Measurements from ENCODE around the gene FHOD3.

FHOD3 gene

DNA sequence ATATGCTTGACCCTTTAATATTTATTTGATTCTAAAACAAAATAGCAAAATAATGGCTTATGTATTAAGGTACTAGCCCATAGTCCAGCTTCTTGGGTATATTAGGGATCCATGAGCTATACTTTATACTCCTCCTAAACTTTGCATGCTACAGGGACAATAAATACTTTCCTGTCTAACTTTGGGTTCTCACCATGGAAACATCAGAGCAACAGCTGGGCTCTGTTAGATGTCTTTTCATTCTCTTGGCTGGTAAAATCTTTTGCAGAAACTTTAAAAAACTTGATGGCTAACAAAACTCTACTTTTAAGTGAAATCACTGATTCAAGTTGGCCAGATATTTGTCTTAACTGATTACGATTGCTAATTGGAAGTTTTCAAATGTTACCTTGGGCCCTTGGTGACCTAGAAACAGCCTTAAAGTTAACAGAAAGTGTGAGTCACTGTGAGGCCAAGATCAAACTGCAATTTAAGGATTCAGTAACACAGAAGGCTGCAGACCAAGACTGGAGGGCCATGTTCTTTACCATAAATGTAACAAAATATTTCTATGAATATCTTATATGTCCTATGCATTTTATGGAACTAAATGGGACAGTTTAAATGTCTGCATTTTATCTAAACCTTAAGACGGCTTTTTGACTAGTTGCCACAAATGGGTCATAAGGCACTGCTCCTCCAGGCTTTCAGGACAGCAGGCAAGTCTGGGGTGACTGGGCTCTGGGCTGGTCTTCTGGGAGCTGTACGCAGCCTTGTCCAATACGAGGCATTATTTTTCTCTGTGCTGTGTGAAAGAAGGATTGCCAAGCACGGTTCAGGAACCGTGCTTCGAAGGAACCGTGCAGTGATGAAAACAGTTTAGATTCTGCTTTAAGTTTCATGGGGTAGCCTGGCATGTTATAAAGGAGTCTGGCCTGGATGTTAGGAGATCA is 342.8 kb downstream of the FHOD3 start:
- TF ChIP-seq, protein P1, sequence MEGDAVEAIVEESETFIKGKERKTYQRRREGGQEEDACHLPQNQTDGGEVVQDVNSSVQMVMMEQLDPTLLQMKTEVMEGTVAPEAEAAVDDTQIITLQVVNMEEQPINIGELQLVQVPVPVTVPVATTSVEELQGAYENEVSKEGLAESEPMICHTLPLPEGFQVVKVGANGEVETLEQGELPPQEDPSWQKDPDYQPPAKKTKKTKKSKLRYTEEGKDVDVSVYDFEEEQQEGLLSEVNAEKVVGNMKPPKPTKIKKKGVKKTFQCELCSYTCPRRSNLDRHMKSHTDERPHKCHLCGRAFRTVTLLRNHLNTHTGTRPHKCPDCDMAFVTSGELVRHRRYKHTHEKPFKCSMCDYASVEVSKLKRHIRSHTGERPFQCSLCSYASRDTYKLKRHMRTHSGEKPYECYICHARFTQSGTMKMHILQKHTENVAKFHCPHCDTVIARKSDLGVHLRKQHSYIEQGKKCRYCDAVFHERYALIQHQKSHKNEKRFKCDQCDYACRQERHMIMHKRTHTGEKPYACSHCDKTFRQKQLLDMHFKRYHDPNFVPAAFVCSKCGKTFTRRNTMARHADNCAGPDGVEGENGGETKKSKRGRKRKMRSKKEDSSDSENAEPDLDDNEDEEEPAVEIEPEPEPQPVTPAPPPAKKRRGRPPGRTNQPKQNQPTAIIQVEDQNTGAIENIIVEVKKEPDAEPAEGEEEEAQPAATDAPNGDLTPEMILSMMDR (conservative IDR thresholded peaks at IDR 0.05; ENCODE audit: low read length) = no peak
- no peak for DNase-seq (ENCODE audit: low read depth)

DNA sequence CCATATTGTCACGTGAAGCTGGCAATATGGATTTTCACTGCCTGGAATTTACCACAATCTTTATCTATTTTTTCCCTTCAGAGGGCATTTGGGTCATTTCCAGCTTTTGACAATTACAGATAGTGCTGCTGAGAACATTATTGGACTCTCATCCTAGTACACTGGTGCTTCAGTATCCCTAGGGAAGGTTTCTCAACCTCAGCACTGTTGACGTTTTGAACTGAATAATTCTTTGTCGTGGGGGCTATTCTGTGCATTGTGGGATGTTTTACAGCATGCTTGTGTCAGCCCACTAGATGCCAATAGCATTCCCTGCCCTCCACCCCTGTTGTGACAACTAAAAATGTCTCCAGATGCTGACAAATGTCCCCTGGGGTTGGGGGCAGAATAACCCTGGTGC is 345.5 kb downstream of the FHOD3 start:
- DNase-seq (ENCODE audit: low read depth) = no peak
- H3K4me3 ChIP-seq (ENCODE audit: low read length) = no peak overlapping the region
- TF ChIP-seq, protein P1 (conservative IDR thresholded peaks at IDR 0.05; ENCODE audit: low read length) = no peak

More for the DNA sequence above, 342.8 kb downstream of the FHOD3 start:
- no peak overlapping the region for H3K4me3 ChIP-seq (ENCODE audit: low read length)

DNA sequence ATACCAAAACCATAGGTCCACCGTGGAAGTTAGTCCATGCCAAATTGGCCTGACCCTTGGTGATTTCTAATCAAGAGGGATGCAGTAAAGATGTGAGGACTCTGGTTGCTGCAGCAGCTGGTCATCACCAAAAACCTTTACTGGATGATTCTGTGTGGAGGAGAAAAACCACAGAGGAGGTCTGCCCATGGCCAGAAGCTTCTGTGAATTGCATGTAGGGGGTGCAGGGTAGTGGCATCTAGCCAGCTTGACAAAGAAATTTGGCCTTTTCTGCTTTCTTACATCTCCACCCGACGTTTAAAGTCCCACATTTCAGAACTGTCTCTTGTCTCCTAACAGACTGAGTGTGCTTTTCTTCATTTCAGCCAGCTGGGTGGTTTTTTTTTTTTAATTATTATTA is 351.3 kb downstream of the FHOD3 start:
- TF ChIP-seq, protein P1 (conservative IDR thresholded peaks at IDR 0.05; ENCODE audit: low read length) = no peak
- DNase-seq (ENCODE audit: low read depth) = no peak
- no peak overlapping the region for H3K4me3 ChIP-seq (ENCODE audit: low read length)

DNA sequence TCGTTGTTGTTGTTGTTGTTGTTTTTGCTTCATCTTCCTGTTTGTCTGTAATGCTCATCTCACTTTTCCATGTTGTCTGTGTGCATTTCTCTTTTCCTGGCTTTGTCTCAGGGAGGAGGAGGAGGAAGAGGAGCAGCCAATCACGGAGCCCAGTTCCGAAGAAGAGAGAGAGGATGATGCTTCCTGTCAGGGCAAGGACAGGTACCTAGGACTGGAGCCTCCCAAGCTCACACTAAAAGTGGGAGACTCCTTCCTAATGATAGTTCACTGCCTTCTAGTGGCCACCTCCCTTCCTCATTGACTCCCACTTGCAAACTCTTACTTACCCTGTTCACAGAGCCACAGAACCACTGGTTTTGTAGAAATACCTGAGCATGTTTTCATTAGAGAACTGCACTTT is 351.7 kb downstream of the FHOD3 start:
- TF ChIP-seq, protein P1 (conservative IDR thresholded peaks at IDR 0.05; ENCODE audit: low read length) = no peak
- DNase-seq (ENCODE audit: low read depth) = no peak
- H3K4me3 ChIP-seq (ENCODE audit: low read length) = no peak overlapping the region

DNA sequence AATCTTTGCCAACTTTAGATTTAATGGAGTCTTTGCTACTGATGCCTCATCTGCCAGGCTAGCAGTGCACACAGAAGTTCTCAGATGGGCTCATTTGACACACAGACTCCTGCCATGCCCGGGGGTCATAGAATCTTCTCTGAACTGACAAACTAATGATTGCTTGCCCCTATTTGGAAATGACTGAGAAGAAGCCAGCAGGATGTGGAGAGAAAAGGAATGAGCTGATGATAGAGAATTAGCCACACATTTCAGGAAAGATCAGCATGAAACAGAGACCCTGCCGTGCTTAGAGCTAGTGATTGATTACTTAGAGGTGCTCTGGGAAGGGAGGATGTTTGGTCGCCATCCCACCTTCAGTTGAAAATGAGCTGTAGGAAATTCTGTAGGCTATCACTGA is 352.8 kb downstream of the FHOD3 start:
- no peak overlapping the region for H3K4me3 ChIP-seq (ENCODE audit: low read length)
- no peak for DNase-seq (ENCODE audit: low read depth)
- TF ChIP-seq, protein P1 (conservative IDR thresholded peaks at IDR 0.05; ENCODE audit: low read length) = no peak

DNA sequence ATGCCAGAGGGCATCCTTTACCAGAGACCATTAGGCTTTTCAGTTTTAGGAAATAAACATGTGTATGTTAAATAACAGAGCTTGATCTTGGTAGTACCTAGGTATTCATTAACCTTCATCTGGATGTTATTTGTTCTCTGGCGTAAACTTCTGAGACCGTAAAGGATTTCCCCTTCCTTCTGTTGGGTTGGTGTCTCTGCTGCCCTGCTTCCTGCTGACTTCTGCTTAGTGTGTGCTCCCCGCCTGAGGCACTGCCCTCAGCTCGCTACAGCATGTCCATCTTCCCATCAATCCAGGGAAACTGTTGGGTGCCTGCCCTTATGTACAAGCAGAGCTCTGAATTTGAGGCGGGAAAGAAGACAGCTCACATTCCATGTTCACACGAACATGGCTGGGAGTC is 353.4 kb downstream of the FHOD3 start:
- no peak overlapping the region for H3K4me3 ChIP-seq (ENCODE audit: low read length)
- no peak for DNase-seq (ENCODE audit: low read depth)
- TF ChIP-seq, protein P1 (conservative IDR thresholded peaks at IDR 0.05; ENCODE audit: low read length) = no peak

DNA sequence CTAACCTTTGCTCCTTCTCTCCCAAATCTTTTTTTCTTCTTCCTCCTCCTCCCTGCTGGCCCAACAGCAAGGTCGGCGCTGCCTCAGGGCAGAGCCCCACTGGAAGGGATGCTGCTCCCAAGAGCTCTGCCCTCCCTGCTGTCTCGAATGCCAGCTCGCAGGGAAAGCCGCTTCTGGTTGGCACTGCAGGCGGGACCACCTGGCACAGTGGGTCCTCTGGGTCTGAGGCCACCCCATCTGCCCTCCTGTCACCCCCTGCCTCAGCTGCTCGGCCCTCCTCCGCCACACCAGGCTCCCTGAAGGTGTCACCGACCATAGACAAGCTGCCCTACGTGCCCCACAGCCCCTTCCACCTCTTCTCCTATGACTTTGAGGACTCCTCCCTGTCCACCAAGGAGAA is 355.0 kb downstream of the FHOD3 start:
- TF ChIP-seq, protein P1 (conservative IDR thresholded peaks at IDR 0.05; ENCODE audit: low read length) = no peak
- no peak overlapping the region for H3K4me3 ChIP-seq (ENCODE audit: low read length)
- DNase-seq (ENCODE audit: low read depth) = no peak
